ENCODE results near the gene SFT2D2.

SFT2D2 gene

GRCh38 chr1:168223681-168224540 is 1.9 kb upstream of the SFT2D2 start:
- H3K4me3 ChIP-seq (ENCODE audit: low read depth, low read length), result no peak overlapping the region
- TF ChIP-seq CTCF (IDR thresholded peaks at IDR 0.05; ENCODE audit: borderline replicate concordance, insufficient read depth, low read depth, low read length), result no peak

GRCh38 chr1:168224991-168225390 is 813 bp upstream of the SFT2D2 start:
- TF ChIP-seq CTCF (IDR thresholded peaks at IDR 0.05; ENCODE audit: borderline replicate concordance, insufficient read depth, low read depth, low read length), result no peak
- peak overlapping the region; percentile 100 for H3K4me3 ChIP-seq (ENCODE audit: low read depth, low read length)

- no peak overlapping the region for H3K4me3 ChIP-seq (ENCODE audit: low read depth, low read length)
- TF ChIP-seq CTCF (IDR thresholded peaks at IDR 0.05; ENCODE audit: borderline replicate concordance, insufficient read depth, low read depth, low read length), result no peak
Measured at GRCh38 chr1:168227620-168228019, 1.8 kb downstream of the SFT2D2 start.

GRCh38 chr1:168229893-168230292 is 4.1 kb downstream of the SFT2D2 start:
- no peak overlapping the region for H3K4me3 ChIP-seq (ENCODE audit: low read depth, low read length)
- TF ChIP-seq CTCF (IDR thresholded peaks at IDR 0.05; ENCODE audit: borderline replicate concordance, insufficient read depth, low read depth, low read length), result no peak

GRCh38 chr1:168230709-168231108 is 4.9 kb downstream of the SFT2D2 start:
- TF ChIP-seq CTCF (IDR thresholded peaks at IDR 0.05; ENCODE audit: borderline replicate concordance, insufficient read depth, low read depth, low read length), result no peak

GRCh38 chr1:168234846-168235547 is 9.2 kb downstream of the SFT2D2 start:
- no peak overlapping the region for H3K4me3 ChIP-seq (ENCODE audit: low read depth, low read length)
- peak; percentile 71 for TF ChIP-seq CTCF (IDR thresholded peaks at IDR 0.05; ENCODE audit: borderline replicate concordance, insufficient read depth, low read depth, low read length)

More at GRCh38 chr1:168230709-168231108, 4.9 kb downstream of the SFT2D2 start:
- no peak overlapping the region for H3K4me3 ChIP-seq (ENCODE audit: low read depth, low read length)

- TF ChIP-seq CTCF (IDR thresholded peaks at IDR 0.05; ENCODE audit: borderline replicate concordance, insufficient read depth, low read depth, low read length), result no peak
- no peak overlapping the region for H3K4me3 ChIP-seq (ENCODE audit: low read depth, low read length)
Measured at GRCh38 chr1:168235548-168235885, 9.7 kb downstream of the SFT2D2 start.
